HG02884 (cell line): ENCODE data around the gene HEYL.

Experiments
- ATAC-seq: cut with Tn5 transposase; IDR thresholded peaks from one replicate; pipeline ENCODE4 v1.9.1; 2021; ENCODE audit warnings: mild to moderate bottlenecking, moderate library complexity; ENCODE audit not compliant: unreplicated experiment

The HEYL gene

DNA sequence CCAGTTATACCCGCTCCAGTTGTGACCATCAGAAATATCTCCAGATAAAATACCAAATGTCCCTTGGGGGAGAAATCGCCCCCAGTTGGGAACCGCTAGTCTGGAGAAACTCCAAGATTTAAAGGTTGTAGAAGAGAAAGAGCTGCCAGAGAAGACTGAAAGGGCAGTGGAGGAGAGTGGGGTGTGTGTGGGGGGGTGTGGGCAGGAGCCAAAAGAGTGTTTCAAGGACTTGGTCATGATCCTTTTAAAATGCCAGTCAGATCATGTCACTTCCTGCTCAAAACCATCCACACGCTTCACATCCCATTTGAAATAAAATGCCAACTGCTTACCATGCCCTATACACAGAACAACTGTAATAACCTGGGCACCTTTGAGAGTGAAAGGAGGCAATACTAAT is 3.4 kb upstream of the HEYL start:
- ATAC-seq: no peak

DNA sequence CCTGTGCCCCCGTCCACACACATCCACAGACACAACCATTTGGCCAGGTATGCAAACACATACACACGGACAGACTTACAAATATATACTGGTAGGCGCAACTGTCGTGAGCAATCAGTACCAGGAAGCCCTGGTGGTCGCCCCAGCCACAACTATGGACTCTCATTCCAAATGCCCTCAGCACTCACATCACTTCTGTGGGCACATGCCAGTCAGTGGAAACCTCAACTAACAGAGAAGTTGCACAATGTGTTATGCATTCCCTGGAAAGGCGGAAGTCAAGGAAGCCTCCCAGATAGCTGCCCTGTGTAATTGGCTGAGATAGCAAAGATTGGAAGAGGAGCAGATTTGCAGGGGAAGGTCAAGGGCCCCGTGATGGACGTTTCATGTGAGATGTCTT is 1.4 kb upstream of the HEYL start:
- ATAC-seq: no peak

DNA sequence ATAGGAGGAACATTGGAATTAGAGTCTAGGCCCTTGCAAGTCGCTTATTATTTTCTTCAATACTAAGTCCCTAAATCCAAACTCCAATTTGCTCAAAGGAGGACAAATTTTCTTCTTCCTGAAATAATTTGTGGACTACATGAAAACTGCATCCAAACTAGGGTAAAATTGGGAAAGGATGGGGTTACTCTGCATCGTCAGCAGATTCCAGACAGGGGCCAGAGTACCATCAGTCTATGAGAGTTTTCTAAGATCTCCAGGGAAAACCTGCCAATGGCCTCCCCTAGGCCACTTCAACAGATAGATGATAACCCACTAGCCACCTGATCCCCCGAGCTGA is 508 bp downstream of the HEYL start:
- no peak for ATAC-seq

DNA sequence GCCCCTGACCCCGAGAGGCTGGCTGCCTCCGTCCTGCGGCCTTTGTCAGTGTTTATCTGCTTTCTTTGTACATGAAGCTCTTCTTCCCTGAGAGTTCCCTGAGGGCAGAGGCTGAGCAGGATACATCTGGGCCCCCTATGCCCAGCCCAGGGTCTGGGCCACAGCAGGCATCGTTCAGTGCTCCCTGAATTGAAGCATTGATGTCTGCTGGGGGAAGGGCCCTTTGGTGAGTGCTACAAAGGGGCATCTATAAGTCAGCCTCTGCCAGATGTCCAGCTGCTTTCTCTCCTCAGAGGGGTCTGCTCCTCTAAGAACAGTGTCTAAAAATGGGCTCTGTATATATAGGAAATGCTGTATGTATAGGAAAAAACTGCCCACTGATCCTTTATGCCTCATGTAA is 2.1 kb downstream of the HEYL start:
- ATAC-seq: no peak

DNA sequence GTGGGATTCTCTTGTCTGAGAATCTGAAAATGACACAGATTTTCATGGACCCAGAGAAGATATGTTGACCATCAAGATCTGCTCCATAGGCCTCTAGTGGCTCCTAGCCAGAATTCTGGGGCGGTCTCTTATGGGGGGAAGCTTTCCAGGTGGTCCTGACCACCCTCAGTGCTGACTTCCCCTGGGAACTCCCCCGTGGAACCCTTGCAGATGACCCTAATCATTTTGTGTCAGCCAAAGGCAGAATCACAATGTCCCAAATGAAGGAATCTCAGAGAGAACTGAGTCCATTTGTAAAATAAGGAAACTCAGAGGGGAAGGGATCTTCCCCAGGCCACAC is 3.6 kb downstream of the HEYL start:
- no peak for ATAC-seq

DNA sequence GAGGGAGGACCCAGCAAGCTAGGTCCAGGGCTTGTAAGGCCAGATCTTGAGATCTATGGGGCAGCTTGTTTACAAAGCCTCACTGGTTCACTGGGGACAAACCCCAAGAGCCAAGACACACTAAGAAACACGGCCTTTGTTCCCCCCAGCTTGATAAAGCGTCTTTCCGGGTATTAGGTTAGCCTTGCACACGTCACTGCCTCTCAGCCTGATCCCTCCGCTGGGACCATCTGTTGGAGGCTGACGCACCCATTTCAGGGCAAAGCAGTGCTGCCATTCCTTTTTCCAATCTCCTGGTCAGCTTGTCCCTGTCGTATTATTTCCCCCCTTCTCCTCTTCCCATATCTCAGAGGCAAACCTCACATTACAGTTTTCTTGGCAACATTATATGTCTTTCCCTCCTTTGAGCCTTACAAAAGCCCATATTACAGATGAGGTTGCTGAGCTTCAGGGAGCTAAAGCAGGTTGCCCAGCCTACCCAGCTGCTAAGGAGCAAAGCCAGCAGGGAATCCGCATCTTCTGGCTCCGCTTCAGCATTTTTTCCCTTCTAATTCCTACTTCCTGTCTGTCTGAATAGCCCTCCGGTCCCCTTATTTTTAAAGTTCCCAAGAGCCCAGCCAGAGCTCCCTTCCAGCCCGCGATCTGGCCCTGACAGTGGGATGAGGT is 4.1 kb downstream of the HEYL start:
- no peak for ATAC-seq

DNA sequence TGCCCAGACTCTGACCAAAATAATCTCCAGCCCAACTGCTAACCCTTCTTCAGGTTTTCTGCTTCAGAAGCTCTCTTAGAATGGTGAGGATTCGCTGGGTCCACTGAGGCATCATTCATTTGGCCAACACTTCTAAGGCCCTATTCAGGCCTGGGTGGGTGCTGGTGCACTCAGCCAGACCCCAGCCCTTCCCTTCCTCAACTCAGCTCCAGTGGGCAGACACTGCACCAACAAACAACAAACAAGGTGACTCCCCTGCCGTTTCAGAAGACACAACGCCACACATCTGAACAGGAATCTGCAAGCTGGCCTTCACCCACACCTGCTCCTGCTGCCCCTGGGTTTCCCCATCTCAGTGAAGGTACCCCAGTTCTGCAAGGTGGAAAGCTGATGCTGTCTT is 6.0 kb downstream of the HEYL start:
- no peak for ATAC-seq

DNA sequence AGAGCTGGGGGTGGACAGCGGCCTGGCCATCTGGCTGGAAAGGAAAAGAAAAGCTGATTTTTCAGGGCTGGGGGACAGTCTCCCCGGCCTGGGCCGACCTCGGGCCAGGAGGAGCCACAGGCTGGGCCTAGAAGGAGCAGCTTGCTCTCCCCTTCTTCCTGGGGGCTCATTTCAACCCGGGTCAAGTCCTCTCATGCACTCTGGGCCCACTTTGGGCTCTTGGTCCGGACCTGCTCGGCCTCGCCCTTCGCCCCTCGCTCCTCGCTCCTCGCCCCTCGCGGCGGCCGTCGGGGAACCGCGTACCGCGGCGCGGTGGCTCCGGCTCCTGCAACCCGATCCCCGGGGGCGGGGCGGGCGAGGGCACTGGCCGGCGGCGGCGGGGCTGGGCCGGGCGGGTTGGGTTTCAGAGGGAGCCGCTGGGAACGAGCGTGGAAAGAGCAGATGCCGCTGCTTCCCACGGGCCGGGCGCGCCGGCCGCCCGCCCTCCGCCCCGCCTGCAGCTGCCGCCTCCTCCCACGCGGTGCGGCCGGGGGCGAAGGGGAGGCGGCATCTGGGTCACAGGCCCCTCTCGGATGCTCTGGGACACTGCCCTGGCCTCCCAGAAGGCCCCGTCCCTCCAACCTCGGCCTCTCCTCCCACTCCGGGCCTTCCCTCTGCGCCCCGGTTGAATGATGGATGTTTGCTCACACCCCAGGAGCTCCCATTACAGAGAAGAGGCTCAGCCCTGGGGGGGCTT is 6.6 kb downstream of the HEYL start:
- ATAC-seq: no peak

DNA sequence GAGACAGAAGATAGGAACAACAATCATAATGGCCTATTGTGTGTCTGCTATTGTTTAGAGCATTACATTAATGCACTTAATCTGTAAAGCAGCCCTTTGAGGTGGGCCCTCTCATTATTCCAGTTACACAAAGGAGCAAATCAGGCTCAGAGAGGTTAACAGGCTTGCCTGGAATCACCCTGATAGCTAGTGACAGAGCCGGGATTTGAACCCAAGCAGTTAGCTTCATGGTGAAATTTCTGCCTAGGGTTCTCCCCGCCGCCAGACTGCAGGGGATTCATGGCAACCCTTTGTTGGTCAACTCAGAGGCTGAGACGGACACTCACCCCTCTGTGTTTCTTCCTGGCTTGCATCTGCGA is 7.1 kb downstream of the HEYL start:
- no peak for ATAC-seq

DNA sequence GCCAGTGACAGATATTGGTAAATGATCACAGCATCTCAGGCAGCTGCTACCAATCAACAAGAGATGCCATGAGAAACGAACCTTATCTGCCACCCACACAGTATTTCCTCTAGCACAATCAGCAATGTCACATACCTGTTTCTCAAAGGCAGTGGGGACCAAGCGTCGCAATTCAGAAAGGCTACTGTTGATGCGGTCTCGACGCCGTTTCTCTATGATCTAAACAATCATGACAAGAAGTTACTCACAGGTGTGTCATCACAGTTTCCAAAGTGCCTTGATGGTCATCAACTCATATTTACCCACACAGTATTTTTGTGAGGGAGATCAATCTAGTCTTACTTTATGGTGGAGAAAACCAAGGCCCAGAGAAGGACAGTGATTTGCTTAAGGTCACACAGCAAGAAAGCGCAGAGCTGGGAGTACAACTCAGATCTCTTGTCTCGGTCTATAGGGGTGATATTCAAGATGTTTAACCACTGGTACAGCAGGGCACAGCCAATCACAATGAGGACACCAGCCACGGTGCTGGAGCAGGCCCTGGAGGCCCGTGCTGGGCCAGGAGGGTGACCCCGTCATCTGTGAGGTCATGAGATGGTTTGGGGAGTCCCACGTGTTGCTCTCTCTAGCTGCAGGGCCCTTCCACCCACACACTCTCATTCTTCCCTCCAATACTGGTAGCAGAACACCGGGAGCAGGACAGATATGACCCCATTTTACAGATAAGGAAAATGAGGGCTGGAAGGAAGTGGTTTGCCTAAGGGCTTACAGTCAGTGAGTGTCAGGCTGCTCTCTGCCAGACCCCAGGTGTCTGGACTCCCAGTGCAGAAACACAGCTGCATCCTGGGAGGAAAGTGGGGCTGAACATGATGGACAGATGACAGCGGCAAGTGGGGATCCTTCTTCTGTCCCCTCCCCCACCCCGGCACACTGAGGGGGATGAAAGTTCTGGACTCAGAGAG is 7.8 kb downstream of the HEYL start:
- no peak for ATAC-seq

DNA sequence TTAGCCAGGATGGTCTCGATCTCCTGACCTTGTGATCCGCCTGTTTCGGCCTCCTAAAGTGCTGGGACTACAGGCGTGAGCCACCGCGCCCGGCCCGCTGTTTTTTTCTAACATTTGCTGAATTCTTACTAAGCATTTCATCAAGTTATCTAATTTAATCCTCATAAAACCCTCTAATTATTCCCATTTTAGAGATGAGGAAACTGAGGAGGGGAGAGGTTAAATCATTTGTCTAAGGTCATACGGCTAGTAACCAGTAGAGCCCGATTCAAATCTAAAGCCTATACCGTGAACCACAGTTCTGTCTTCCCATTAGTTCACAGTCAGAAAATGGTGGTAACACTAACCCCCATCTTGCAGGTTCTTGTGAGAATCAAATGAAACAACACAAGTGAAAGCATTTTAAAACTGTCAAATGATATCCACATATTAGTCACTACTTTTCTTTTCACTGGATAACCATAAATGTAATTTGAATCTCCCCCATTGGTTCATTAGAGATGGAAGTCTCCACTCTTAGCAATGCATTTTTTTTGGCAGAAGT is 10.6 kb downstream of the HEYL start:
- no peak for ATAC-seq

DNA sequence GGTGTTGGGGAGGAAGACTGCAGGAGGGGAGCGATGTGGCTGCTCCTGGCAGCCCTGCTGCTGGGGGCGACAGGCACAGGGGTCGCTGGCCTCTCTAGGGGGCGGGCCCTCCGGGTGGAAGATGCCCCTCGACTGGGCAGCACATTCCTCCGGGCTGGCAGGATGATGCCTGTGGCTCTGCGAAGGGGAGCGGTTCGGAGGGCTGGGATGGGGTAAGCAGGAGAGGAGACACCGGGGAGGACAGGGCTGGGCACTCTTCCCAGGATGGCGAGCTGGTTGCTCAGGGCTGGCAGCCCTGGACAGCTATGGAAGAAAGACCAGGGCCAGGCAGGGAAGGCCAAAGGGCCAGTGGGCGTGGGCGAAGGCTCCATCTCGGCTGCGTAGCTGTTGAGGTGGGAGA is 12.8 kb downstream of the HEYL start:
- no peak for ATAC-seq

DNA sequence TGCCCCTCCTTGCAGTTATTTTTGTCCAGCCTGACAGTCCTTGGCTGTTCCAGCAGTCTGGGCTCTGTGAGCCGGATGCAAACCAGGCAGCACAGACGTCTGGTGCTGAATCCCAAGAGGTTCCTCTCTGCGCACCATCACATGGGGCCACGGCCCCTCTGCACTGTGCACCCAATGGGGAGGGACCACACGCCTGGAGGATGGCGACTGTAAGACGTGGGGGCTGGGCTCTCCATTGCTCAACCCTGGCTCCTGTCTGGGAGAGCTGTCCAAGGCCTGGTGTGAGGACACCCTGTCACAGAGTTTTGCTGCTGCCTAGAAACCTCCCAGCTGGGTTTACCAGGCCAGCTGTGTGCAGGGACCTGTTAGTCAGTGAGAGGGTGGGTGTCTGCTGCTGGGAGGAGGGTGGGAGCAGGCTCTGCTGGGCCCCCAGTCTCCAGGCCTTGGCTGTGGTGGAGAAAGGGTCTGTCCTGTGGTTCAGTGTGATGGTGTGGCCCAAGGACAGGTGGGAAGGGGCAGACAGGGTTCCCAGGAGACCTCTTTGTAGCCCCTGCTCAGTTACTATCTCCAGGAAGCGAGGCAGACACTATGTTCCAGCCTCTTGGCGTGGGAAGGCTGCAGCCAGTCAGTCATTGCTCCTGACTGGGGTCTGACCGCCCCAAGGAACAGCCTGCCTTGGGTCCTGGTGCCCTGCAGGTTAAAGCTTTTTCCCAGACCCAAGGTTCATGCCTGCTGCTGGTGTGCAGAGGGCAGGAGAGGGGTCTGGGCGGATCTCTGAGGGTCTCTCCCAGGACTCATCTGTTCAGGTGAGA is 13.8 kb downstream of the HEYL start:
- no peak for ATAC-seq

DNA sequence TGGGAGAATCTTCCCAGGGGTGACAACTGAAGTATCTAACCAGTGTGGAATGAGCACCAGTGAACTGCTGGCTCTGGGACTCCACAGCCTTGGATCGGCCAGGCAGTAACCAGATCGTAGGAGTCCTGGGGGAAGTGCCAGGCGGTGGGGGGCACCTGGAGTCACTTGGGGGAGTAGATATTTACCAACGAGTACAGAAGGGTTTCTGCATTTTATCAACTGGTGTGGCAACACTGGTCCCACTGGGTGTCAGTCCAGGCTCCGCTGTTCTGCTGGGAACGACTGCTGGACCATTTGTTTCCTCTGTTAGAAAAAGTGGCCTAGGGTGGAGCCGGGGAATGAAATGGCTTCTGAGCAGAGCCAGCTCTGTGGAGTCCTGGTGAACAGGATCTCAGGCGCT is 14.4 kb downstream of the HEYL start:
- no peak for ATAC-seq

DNA sequence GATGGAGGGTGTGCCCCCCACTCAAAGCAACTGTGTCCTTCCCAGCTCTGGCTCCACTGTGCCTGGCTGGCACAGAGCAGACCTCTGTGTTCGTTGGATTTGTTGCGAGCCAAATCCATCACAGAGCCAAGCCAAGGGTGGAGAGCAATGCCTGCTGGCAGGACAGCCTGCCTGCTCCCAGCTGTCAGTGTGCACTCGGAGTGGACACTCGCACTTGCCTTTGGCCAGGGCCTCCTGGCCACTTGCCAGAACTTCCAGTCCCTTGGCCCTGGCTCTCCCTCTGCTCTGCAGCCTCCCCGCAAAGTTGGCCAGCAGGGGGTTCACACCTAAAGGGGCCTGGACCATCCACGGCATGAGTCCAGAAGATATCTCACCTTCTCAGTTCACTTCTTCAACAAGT is 16.4 kb downstream of the HEYL start:
- ATAC-seq: no peak

DNA sequence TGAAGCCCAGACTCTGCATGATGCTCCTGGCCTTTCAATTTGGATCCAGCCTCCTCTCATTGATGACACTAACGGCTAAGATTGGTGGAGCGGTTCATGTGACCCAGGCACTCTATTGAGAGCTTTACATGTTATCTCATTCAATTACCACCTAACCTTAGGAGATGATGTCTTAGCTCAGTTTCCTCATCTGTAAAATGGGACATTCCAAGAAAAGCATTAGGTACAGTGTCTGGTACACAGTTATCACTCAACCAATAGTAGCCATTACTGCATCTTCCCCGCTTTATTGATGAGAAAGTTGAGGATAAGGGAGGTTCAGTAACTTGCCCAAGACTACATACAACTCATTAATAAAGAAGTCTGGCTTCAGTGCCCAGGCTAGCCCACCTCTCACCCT is 17.0 kb downstream of the HEYL start:
- ATAC-seq: no peak

DNA sequence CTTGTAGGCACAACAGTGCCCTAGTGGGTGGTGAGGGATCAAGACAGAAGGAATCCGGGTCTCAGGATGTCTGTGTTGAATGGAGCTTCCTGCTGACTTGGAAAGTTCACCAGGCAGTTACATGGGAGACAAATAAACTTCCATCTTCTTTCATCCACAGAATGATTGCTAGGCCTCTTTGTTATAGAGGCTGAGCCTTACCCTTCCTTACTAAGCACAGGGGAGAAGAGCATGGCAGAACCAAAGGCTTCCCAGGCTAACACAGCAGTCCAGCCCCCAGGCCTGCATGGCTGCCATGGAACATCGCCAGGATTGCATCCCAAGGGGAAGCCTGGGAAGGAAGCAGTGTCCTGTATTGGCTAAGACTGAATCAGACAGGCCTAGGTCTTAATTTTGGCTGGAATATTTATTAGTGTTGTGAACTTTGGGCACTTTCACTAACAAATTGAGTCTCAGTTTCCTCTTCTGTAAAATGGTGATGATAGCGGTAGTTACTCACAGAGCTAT is 18.7 kb downstream of the HEYL start:
- no peak for ATAC-seq

DNA sequence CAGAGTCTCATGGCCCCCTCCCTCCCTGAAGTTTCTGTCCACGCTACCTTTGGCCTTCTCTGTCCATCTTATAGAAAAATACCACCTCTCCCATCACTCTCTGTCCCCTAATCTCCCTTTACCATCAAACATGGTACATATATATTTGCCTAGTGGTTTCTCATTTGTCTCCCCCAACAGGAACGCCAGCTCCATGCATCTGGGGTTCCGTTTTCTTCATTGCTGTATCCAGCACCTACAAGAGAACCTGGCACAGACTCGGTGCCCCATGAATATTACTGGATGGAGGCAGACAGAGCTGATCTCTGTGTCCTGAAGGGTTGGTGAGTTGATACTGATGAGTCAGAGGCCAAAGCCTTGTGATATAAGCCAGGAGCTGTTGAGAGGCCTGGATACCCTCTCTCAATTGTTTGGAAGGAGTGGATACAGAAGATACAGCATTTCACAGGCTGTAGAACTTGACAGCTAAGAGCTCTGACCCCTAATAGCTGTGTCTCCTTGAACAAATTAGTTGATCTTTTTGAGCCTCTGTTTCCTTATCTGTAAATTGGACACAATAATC is 21.9 kb downstream of the HEYL start:
- ATAC-seq: no peak

DNA sequence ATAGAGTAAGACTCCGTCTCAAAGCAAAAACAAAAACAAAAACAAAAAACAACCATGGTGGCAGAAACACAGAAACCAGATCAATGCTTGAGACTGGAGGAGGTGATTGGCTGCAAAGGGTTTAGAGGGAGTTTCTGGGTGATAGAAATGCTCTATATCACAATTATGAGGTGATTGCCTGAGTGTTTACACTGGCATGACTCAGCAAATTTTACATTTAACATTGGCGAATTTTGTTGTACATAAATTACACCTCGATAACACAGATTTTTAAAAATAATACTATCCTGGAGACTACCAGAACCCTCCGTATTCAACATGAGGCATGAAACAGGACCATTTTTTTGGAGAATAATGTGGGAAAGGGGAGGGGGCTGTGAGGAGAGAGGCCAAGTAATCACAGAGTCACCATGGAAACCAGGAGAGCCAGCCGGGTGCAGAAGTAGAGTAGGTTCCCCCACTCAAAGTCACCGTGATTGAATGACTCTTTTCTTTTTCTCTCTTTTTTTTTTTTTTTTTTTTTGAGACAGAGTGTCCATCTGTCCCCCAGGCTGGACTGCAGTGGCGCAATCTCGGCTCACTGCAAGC is 24.3 kb downstream of the HEYL start:
- no peak for ATAC-seq

DNA sequence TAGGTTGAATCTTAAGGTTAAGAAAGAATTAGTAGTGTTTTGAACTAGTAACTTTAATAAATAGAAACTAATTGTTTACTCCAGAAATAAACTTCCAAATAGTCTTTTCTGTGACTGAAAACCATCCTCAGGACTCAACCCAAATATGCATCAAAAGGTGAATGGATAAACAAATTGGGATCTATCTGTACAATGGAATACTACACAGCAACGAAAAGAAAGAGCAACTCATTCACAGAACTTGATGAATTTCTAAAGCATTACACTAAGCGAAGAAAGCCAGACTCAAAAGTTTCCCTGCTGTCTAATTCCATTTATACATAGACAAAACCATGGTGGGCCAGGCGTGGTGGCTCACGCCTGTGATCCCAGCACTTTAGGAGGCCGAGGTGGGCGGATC is 25.0 kb downstream of the HEYL start:
- no peak for ATAC-seq
